Stomach (tissue), 9 donors: ENCODE data around the gene CATSPER1. TPM values are rescaled to one million over a fixed set of nuclear protein-coding genes. Genes with fewer than 3 reads are reported as not detected.

Experiments used
- DNase-seq, 2 donors: peaks; one replicate each; pipeline versions ENCODE4 v3.0.0 to v3.0.0-alpha.2; 2013 to 2019
- H3K27ac ChIP-seq, 5 donors: fragments of 200-600 bp in 4 of 5; sonication (generic) in 4 of 5; one replicate each; pipeline ENCODE4 v1.5.1; 2013 to 2019; ENCODE audit warnings: mild to moderate bottlenecking in 1 of 5, moderate library complexity in 1 of 5
- H3K27me3 ChIP-seq, 3 donors: fragments of 200-600 bp; sonication (generic); one replicate each; pipeline ENCODE4 v1.5.1; 2017 to 2019; ENCODE audit warnings: mixed run types in 1 of 3
- H3K36me3 ChIP-seq, 4 donors: fragments of 200-600 bp; sonication (generic); 1 replicate in 3 of 4; 2 replicates in 1 of 4; pipeline ENCODE4 v1.5.1; 2016 to 2019
- H3K4me1 ChIP-seq, 4 donors: fragments of 200-600 bp; sonication (generic); one replicate each; pipeline ENCODE4 v1.5.1; 2016 to 2019
- H3K4me3 ChIP-seq, 4 donors: fragments of 200-600 bp; sonication (generic) in 3 of 4; one replicate each; pipeline ENCODE4 v1.5.1; 2016 to 2019; ENCODE audit warnings: mild to moderate bottlenecking in 1 of 4
- H3K9me3 ChIP-seq, 4 donors: fragments of 200-600 bp; sonication (generic); one replicate each; pipeline ENCODE4 v1.5.1; 2016 to 2019
- CTCF ChIP-seq, 7 experiments: fragments of 450-650 bp in 4 of 7; fragments of 200-600 bp in 3 of 7; sonication (generic) in 3 of 7; IDR thresholded peaks; one replicate each; pipeline ENCODE4 v1.5.1; 2016 to 2019; ENCODE audit warnings: antibody characterized with exemption in 7 of 7, control low read depth in 2 of 7, mild to moderate bottlenecking in 1 of 7
- EP300 ChIP-seq: sonication (generic); formaldehyde crosslinking; IDR thresholded peaks from one replicate; pipeline ENCODE4 v1.6.1; 2017; ENCODE audit warnings: antibody characterized with exemption
- POLR2A ChIP-seq, 4 donors: fragments of 450-650 bp; IDR thresholded peaks; one replicate each; pipeline ENCODE4 v1.6.1; 2016; ENCODE audit warnings: antibody characterized with exemption in 4 of 4, control low read depth in 2 of 4, mild to moderate bottlenecking in 1 of 4, moderate library complexity in 1 of 4
- POLR2AphosphoS5 ChIP-seq, 3 donors: sonication (generic); formaldehyde crosslinking; IDR thresholded peaks; one replicate each; pipeline ENCODE4 v1.6.1; 2016; ENCODE audit warnings: antibody characterized with exemption in 3 of 3
- WGBS, 5 donors: extraction: QIAGEN DNeasy Blood & Tissue Kit in 3 of 5; methylation state at CpG; one replicate each; pipeline versions ENCODE4 v1.1.5 to v1.1.7; 2013 to 2018; 5-methylcytosine and 5-hydroxymethylcytosine counted together
- intact Hi-C: fragments of 100-400 bp; cut with DNase I; formaldehyde crosslinking; loops from one replicate; pipeline ENCODE4 v1.15.1; 2023; ENCODE audit warnings: low total_unique reads
- polyA plus RNA-seq, 3 donors: library from polyadenylated mRNA; stranded (reverse); fragments of 200-250 nt; gene quantifications; one replicate each; pipeline ENCODE4 v1.2.3, GENCODE V29; 2013
- total RNA-seq, 5 donors: library from RNA; depleted of rRNA; stranded (reverse); fragments of >200 nt; gene quantifications; one replicate each; pipeline versions ENCODE4 v1.1.0 to v1.2.3, GENCODE V29; 2014 to 2016
- donor health status: healthy with polysubstance abuse.
- donor health status: Bipolar disorder and iron deficiency.
- donor health status: healthy.

Gene CATSPER1
- total and polyA plus RNA-seq, 8 donors, result 0.08 to 1.4 (median 0.68) TPM; not detected in 5

GRCh38 chr11:66071381-66071801 lies 45.1 kb upstream of the CATSPER1 start:
- peak overlapping the region; percentile 86 to 99 (median 93) for H3K27ac ChIP-seq
- peak overlapping the region; percentile 75 to 99 (median 96) for H3K4me3 ChIP-seq
- intact Hi-C loops, result loop anchor here (10.0 kb wide), 1 partner anchor 63 kb away; no protein-coding TSS in a partner anchor
- DNase-seq, result peak in 1 of 2 donors; percentile 32
- peaks cover 28 to 60% (median 55%) of the 10 kb centered on the region in 4 donors for H3K4me1 ChIP-seq
- H3K36me3 ChIP-seq, result peaks cover 25 to 52% (median 44%) of the 10 kb centered on the region in 4 donors
- H3K9me3 ChIP-seq, result no peaks in the 10 kb centered on the region
- H3K27me3 ChIP-seq, result no peaks in the 10 kb centered on the region
- 7 to 23% (median 18%) methylated on average over 2 of the region's 2 CpGs for WGBS, 5 donors
- TF ChIP-seq POLR2A (IDR thresholded peaks at IDR 0.05), result no peak
- TF ChIP-seq CTCF (IDR thresholded peaks at IDR 0.05), result no peak
- TF ChIP-seq POLR2AphosphoS5 (IDR thresholded peaks at IDR 0.05), result no peak
- TF ChIP-seq EP300, result no peak

GRCh38 chr11:66070604-66071380 lies 44.5 kb upstream of the CATSPER1 start:
- H3K27ac ChIP-seq, result peak overlapping the region; percentile 86 to 99 (median 93)
- peak overlapping the region; percentile 75 to 99 (median 96) for H3K4me3 ChIP-seq
- peaks cover 29 to 55% (median 47%) of the 10 kb centered on the region in 4 donors for H3K36me3 ChIP-seq
- intact Hi-C loops, result loop anchor here (10.0 kb wide), 1 partner anchor 64 kb away; no protein-coding TSS in a partner anchor
- no peaks in the 10 kb centered on the region for H3K9me3 ChIP-seq
- peak; percentile 63 to 65 for DNase-seq
- 1 to 4% (median 1%) methylated on average over 9 to 60 of the region's 60 CpGs for WGBS, 5 donors
- H3K4me1 ChIP-seq, result peaks cover 28 to 57% (median 54%) of the 10 kb centered on the region in 4 donors
- TF ChIP-seq POLR2A (IDR thresholded peaks at IDR 0.05), result no peak
- TF ChIP-seq EP300, result no peak
- no peak for TF ChIP-seq CTCF (IDR thresholded peaks at IDR 0.05)
- no peak for TF ChIP-seq POLR2AphosphoS5 (IDR thresholded peaks at IDR 0.05)
- no peaks in the 10 kb centered on the region for H3K27me3 ChIP-seq

GRCh38 chr11:66069715-66070603 lies 43.7 kb upstream of the CATSPER1 start, which contains the start of gene PACS1:
Gene PACS1 (plus strand): TSS chr11:66070272. CDS start chr11:66070487, 215 bp downstream.
- TF ChIP-seq POLR2A (IDR thresholded peaks at IDR 0.05), result no peak
- peak in 2 of 3 donors; percentile 32 to 33 for TF ChIP-seq POLR2AphosphoS5 (IDR thresholded peaks at IDR 0.05)
- H3K36me3 ChIP-seq, result peaks cover 31 to 56% (median 52%) of the 10 kb centered on the region in 4 donors
- H3K9me3 ChIP-seq, result no peaks in the 10 kb centered on the region
- DNase-seq, result peak; percentile 76 to 92
- peaks cover 28 to 57% (median 54%) of the 10 kb centered on the region in 4 donors for H3K4me1 ChIP-seq
- H3K27me3 ChIP-seq, result no peaks in the 10 kb centered on the region
- H3K4me3 ChIP-seq, result peak within 1 kb of the TSS; percentile 75 to 99 (median 96)
- H3K27ac ChIP-seq, result peak within 1 kb of the TSS; percentile 90 to 99 (median 95)
- intact Hi-C loops, result loop anchor here (10.0 kb wide), 1 partner anchor 65 kb away; no protein-coding TSS in a partner anchor
- WGBS, 5 donors, result 0 to 2% (median 1%) methylated on average over 34 to 120 of the region's 120 CpGs

GRCh38 chr11:66068923-66069714 lies 42.8 kb upstream of the CATSPER1 start:
- Histone ChIP-seq H3K4me3 (peak overlapping the region; percentile 75 to 99 (median 96)), H3K27ac (peak overlapping the region; percentile 90 to 99 (median 95)), H3K27me3 (no peaks in the 10 kb centered on the region), H3K9me3 (no peaks in the 10 kb centered on the region), H3K36me3 (peaks cover 38 to 58% (median 54%) of the 10 kb centered on the region in 4 donors), H3K4me1 (peaks cover 28 to 57% (median 54%) of the 10 kb centered on the region in 4 donors)
- no peak for TF ChIP-seq POLR2A (IDR thresholded peaks at IDR 0.05)
- peak in 2 of 3 donors; percentile 3 to 30 for TF ChIP-seq POLR2AphosphoS5 (IDR thresholded peaks at IDR 0.05)
- DNase-seq, result peak; percentile 58 to 67
- WGBS, 5 donors, result 21 to 30% (median 21%) methylated on average over 14 of the region's 14 CpGs
- intact Hi-C loops, result no loop called here
